ENCODE data around the gene PXMP4. TPM values are rescaled to one million over a fixed set of nuclear protein-coding genes. Genes with fewer than 3 reads are reported as not detected.

The PXMP4 gene
- total and polyA plus RNA-seq, 2 donors from 2014 or later = 9.8 to 11.6 TPM

DNA sequence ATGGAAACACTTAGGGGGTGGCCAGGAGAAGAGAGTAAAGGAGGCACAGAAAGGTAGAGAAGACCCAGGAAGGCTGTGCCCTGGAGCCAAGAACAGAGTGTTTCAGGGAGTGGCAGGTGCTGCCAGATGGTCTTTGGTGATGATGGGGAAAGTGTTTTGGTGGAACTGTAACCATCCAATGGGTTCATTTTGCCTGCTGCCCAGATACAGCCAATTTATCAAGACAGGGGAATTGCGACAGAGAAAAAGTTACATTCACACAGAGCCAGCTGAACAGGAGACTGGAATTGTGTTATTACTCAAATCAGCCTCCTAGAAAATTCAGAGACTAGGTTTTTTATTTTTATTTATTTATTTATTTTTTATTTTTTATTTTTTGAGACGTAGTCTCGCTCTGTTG, 16.9 kb upstream of the PXMP4 start:
- no peak for FAIRE-seq
- peaks cover 0 to 19% (median 0%) of the 10 kb centered on the region in 3 donors for H3K9me3 ChIP-seq (ENCODE audit: control insufficient read depth in 2 of 3, insufficient read depth in 1 of 3, low read length in 3 of 3)
- peaks cover 3 to 8% (median 7%) of the 10 kb centered on the region in 3 donors for H3K4me1 ChIP-seq (ENCODE audit: control insufficient read depth in 2 of 3, insufficient read depth in 2 of 3, low read depth in 1 of 3, low read length in 3 of 3)
- no peaks in the 10 kb centered on the region for H3K27me3 ChIP-seq (ENCODE audit: control insufficient read depth, insufficient read depth, low read length)
- H3K27ac ChIP-seq (ENCODE audit: low read depth in 2 of 2, low read length in 2 of 2) = no peak overlapping the region
- DNase-seq = no peak
- intact Hi-C loops (cut with DNase I) = no loop called here
- H3K4me3 ChIP-seq (ENCODE audit: low read length in 3 of 3) = no peak overlapping the region
- no peaks in the 10 kb centered on the region for H3K36me3 ChIP-seq (ENCODE audit: control insufficient read depth in 2 of 3, insufficient read depth in 3 of 3, low read length in 3 of 3)
- H3K9ac ChIP-seq (ENCODE audit: low read length in 3 of 3) = no peak overlapping the region
- TF ChIP-seq, protein P1, sequence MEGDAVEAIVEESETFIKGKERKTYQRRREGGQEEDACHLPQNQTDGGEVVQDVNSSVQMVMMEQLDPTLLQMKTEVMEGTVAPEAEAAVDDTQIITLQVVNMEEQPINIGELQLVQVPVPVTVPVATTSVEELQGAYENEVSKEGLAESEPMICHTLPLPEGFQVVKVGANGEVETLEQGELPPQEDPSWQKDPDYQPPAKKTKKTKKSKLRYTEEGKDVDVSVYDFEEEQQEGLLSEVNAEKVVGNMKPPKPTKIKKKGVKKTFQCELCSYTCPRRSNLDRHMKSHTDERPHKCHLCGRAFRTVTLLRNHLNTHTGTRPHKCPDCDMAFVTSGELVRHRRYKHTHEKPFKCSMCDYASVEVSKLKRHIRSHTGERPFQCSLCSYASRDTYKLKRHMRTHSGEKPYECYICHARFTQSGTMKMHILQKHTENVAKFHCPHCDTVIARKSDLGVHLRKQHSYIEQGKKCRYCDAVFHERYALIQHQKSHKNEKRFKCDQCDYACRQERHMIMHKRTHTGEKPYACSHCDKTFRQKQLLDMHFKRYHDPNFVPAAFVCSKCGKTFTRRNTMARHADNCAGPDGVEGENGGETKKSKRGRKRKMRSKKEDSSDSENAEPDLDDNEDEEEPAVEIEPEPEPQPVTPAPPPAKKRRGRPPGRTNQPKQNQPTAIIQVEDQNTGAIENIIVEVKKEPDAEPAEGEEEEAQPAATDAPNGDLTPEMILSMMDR (IDR thresholded peaks at IDR 0.05; ENCODE audit: borderline replicate concordance, extremely low read depth, insufficient read depth) = no peak

- no peak for FAIRE-seq
- peaks cover 3 to 11% (median 8%) of the 10 kb centered on the region in 3 donors for H3K4me1 ChIP-seq (ENCODE audit: control insufficient read depth in 2 of 3, insufficient read depth in 2 of 3, low read depth in 1 of 3, low read length in 3 of 3)
- intact Hi-C loops (cut with DNase I) = no loop called here
- DNase-seq = peak in 2 of 5 donors; percentile 40 to 64
- no peaks in the 10 kb centered on the region for H3K36me3 ChIP-seq (ENCODE audit: control insufficient read depth in 2 of 3, insufficient read depth in 3 of 3, low read length in 3 of 3)
- H3K27me3 ChIP-seq (ENCODE audit: control insufficient read depth, insufficient read depth, low read length) = no peaks in the 10 kb centered on the region
- H3K27ac ChIP-seq (ENCODE audit: low read depth in 2 of 2, low read length in 2 of 2) = peak overlapping the region; percentile 5 to 33
- peak overlapping the region in 1 of 3 donors; percentile 22 for H3K9ac ChIP-seq (ENCODE audit: low read length in 3 of 3)
- H3K9me3 ChIP-seq (ENCODE audit: control insufficient read depth in 2 of 3, insufficient read depth in 1 of 3, low read length in 3 of 3) = peaks cover 0 to 19% (median 0%) of the 10 kb centered on the region in 3 donors
- TF ChIP-seq, protein P1 (IDR thresholded peaks at IDR 0.05; ENCODE audit: borderline replicate concordance, extremely low read depth, insufficient read depth) = no peak
- peak overlapping the region in 2 of 3 donors; percentile 1 to 17 for H3K4me3 ChIP-seq (ENCODE audit: low read length in 3 of 3)
Observed at GRCh38 chr20:33733654-33734576, 13.8 kb upstream of the PXMP4 start.

GRCh38 chr20:33732166-33732970, 12.3 kb upstream of the PXMP4 start:
- Histone ChIP-seq H3K4me1 (ENCODE audit: control insufficient read depth in 2 of 3, insufficient read depth in 2 of 3, low read depth in 1 of 3, low read length in 3 of 3) (peaks cover 3 to 11% (median 8%) of the 10 kb centered on the region in 3 donors), H3K9me3 (ENCODE audit: control insufficient read depth in 2 of 3, insufficient read depth in 1 of 3, low read length in 3 of 3) (peaks cover 0 to 16% (median 0%) of the 10 kb centered on the region in 3 donors), H3K27me3 (ENCODE audit: control insufficient read depth, insufficient read depth, low read length) (no peaks in the 10 kb centered on the region), H3K4me3 (ENCODE audit: low read length in 3 of 3) (peak overlapping the region; percentile 49 to 76 (median 70)), H3K36me3 (ENCODE audit: control insufficient read depth in 2 of 3, insufficient read depth in 3 of 3, low read length in 3 of 3) (no peaks in the 10 kb centered on the region), H3K27ac (ENCODE audit: low read depth in 2 of 2, low read length in 2 of 2) (peak overlapping the region; percentile 76 to 90), H3K9ac (ENCODE audit: low read length in 3 of 3) (peak overlapping the region in 2 of 3 donors; percentile 29 to 81)
- TF ChIP-seq, protein P1 (IDR thresholded peaks at IDR 0.05; ENCODE audit: borderline replicate concordance, extremely low read depth, insufficient read depth) = no peak
- DNase-seq (peak in 3 of 5 donors; percentile 92 to 97 (median 95)), FAIRE-seq (no peak)
- intact Hi-C loops (cut with DNase I) = no loop called here
